HG03439 (cell line): Measurements from ENCODE around the gene MICAL2.

Source experiments
- ATAC-seq: cut with Tn5 transposase; IDR thresholded peaks from one replicate; pipeline ENCODE4 v1.9.1; 2021; ENCODE audit warnings: mild to moderate bottlenecking, moderate library complexity; ENCODE audit not compliant: unreplicated experiment

MICAL2 gene

GRCh38 chr11:12075822-12076821 lies 34.3 kb upstream of the MICAL2 start:
- ATAC-seq = no peak

DNA sequence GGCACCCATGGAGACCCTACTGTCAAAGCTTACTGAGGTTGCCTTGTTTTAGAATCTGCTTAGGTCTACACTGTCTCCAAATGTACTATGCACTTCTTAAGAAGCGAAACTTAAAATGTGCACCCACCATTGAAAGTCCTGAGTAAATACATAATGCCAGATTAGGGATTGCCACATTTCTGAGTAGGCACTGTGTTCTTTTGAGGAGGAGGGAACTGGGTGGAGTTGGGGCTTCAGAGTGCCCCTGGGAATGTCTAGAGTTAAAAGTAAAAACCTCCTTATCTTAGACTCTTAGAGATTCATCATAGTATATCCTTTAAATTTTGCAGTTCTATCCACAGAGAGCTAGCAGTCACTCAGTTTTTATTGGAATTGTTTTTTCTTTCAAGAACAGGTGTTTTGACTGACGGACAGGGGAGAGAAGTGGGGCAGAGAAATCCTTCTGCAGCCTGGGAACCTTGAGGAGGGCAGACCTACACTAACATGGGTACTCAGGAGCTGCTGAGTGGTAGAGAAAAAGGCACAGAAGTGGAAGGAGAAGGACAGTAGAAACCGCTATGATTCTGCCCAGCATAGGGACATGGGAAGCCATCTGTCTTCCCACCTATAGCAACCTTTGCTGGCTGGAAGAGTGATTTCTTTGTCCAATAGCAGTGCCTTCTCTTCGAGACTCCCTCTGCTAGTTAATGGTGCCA lies 33.4 kb upstream of the MICAL2 start:
- no peak for ATAC-seq

DNA sequence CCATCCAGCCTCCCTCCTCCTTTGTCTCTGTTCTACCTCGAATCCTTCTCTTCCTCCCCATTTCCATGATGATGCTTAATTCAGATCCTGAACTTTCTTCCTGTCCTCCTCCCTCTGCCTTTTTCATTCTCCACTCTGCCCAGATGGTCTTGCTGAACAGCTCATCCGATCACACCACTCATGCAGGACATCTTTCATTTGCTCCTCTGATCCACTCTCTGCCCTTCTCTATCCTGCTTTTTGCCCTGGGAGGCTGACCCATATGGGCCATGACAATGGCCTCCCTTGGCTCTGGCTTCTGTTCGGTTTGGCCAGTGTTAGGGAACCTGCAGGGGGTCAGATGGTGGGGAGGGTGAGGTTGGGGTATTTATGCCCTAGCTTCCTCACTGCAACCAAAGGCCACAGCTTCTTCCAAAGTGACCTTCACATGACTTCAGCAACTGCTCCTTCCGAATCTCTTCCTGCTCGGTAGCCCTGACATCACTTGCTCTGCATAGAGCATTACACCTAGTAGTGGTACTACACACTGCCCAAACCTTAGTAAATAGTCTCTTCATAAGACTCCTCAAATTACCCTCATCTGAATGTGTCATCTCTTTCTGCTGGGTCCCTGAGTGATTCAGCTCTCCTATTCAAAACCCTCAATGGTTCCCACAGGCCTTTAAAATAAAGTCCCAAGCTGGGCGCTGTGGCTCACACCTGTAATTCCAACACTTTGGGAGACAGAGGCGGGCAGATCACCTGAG lies 32.7 kb upstream of the MICAL2 start:
- no peak for ATAC-seq

DNA sequence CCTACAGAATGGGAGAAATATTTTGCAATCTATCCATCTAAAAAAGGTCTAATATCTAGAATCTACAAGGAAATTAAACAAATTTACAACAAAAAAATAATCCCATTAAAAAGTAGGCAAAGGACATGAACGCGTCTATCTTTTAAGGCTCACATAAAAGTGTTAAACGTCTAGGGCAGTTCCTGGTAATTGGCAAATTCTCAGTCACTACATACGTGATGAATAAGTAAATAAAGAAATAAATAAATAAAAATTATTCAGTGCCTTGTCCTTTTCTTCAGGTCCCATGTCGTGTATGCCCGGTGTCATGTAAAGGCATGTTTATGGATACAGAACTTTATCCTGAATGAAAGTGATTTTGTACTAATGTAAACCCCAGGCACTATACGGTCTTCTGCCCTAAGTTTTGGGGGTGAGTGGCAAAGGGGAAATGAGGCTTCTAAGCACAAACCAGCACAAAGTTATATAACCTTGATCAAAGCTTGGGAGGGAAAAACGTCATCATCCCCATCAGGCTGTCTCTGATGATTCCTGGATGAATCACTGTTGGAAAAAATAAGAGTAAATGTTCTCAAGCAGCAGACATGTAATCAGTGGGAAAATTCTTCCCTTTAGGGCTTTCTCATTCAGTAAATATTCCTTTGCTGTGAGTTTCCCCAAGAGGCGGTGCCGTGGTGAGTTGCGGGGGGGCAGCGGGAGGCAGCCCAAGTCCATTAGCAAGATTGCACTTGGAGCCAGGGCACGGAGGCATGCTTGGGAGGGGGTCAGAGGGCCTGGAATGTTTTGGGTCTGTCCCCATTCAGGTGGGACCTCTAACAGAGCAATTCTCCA lies 30.4 kb upstream of the MICAL2 start:
- no peak for ATAC-seq

GRCh38 chr11:12083380-12083779 lies 27.0 kb upstream of the MICAL2 start:
- no peak for ATAC-seq

DNA sequence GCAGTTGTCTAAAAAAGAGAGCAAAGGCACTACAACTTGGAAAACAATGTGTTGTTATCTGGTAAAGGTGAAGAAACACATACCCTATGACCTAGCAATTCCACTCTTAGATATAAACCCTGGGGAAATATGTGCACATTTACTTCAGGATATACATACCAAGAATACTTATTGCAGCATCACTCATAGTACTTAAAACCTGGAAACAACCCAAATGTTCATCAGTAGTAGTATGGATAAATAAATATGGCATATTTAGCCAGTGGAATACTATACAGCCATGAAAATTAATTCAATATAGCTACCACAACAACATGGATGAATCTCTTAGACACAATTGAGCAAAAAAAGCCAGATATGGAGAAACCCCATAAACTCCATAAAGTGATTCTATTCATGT lies 26.1 kb upstream of the MICAL2 start:
- no peak for ATAC-seq

GRCh38 chr11:12085371-12086251 lies 24.8 kb upstream of the MICAL2 start:
- no peak for ATAC-seq

- ATAC-seq = no peak
Observed at GRCh38 chr11:12086271-12087074, 23.9 kb upstream of the MICAL2 start.

DNA sequence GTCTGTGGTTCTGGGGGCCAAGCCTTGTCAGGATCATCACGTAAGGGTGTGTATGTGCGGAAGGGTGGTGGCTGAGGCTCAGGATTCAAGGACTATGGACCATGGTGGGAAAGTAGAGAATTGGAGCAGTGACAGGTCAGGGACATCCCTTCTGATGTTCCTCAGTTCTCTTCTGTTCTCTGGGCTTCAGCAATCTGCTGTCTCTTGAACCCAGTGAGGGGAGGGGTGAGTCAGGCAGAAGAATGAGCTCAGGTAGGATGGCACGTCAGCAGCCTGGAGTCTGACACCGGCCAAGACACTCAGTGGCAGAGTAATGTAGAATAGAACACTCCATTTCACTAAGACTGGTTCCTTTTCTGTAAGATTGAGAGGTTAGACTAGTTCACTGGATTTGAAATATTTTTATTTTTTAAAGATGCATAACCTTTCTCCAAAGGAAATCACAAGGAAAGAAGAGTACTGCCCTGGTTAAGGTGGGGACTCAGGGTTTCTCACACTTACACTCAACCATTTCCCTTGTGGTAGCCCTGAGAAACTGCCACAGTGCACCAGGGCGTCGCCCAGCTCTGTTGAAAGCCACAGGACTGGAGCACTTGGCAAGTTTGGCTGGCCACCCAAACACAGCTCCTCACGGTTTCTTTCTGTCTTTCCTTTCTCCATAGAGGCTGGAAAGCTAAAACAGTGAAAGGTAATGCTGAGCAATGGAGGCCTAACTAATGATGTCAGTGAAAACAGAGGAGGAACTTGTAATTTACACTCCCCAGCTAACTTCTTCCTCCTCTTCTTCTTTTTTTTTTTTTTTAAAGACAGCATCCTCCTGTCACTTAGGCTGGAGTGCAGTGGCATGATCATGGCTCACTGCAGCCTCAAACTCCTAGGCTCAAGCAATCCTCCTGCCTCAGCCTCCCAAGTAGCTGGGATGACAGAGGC lies 23.1 kb upstream of the MICAL2 start:
- ATAC-seq = no peak

DNA sequence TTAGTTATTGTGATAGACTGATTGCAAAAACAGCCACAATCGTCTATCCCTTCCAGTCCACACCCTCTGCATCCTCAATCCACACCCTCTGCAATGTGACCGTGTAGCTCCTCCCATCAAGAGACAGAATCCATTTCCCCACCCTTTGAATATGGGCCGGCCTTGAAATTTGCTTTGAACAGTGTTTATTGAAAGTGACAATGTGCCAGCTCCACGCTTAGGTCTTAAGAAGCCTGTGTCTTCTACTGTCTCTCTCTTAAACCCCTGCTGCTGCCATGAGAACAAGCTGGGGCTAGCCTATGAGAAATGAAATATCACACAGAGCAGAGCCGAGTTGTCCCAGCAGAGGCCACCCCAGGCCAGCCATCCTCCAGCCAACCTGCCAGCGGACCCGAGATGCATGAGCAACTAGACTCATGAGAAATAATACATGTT lies 22.3 kb upstream of the MICAL2 start:
- ATAC-seq = no peak

DNA sequence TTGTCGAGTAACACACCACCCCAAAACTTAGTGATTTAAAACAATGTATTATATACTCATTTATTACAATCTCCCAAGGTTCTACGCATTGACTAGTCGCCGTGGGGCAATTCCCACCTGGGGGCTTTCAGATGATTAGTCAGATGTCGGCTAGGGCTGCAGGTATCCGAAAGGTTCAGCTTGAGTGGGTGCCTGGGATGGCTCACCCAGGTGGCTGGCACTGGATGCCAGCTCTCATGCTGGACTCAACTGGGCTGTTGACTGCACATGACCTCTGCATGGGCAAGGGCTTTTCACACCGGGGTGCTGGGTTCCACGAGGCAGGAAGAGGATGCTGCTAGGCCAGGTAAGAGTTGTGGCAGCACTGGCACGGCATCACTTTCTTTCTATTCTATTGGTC lies 21.9 kb upstream of the MICAL2 start:
- ATAC-seq = no peak

DNA sequence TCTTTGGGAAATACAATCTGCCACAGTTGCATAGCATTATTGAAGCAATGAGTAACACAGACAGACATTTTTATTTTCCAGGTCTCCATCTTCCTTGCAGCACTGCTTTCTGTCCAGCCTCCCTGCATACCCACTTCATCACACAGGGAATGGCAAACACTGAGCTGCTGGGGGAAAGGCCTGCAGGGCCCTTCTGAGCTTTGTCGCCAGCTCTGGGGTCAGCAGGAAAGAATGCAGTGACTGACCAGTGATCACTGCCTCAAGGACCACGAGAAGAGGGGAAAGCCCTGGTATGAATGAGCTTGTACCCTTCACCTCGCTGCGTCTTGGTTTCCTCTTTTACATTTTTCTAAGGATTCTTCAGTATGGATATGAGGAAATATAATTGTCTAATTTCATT lies 21.3 kb upstream of the MICAL2 start:
- no peak for ATAC-seq

DNA sequence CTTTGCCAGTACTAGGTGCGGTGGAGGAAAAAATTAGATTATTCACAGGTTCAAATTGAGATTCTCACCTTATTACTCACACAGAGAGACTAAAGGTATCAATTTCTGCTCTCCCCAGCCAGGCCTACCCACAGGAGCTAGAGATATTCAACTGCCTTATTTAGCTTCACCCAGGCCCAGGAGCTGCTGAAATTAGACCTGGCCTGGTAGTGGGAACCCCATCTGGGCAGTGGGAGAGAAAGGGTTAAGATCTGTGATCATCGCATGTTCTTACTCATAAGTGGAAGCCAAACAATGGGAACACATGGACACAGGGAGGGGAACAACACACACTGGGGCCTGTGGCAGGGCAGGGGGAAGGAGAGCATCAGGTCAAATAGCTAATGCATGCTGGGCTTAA lies 20.9 kb upstream of the MICAL2 start:
- ATAC-seq = no peak

GRCh38 chr11:12090061-12090591 lies 20.3 kb upstream of the MICAL2 start:
- no peak for ATAC-seq

DNA sequence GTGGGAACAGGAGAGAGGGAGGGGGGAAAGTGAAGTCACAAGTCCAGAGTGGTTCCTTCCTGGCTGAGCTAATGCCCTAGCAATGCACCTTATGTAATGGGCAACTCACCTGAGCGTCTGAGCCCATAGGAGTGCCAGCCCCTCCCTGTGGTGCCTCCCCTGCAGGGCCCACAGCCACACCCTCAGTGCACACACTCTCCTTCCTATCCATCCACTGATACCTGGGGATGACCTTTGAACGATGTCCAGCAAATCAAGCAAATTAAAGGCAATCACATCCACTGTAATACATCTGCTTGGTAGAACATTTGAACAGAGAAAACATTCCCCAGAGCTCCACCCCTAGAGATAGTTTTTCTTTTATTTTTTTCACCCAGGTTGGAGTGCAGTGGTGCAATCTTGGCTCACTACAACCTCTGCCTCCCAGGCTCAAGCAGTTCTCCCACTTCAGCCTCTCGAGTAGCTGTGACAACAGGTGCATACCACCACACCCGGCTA lies 19.6 kb upstream of the MICAL2 start:
- ATAC-seq = no peak

GRCh38 chr11:12091956-12092558 lies 18.3 kb upstream of the MICAL2 start:
- ATAC-seq = no peak

GRCh38 chr11:12092714-12093113 lies 17.7 kb upstream of the MICAL2 start:
- ATAC-seq = no peak
